ENCODE results near the gene MADD. TPM values are rescaled to one million over a fixed set of nuclear protein-coding genes. Genes with fewer than 3 reads are reported as not detected.

The MADD gene
- total RNA-seq, 3 donors from 2014 or later = 43.3 to 56.5 (median 46.6) TPM

DNA sequence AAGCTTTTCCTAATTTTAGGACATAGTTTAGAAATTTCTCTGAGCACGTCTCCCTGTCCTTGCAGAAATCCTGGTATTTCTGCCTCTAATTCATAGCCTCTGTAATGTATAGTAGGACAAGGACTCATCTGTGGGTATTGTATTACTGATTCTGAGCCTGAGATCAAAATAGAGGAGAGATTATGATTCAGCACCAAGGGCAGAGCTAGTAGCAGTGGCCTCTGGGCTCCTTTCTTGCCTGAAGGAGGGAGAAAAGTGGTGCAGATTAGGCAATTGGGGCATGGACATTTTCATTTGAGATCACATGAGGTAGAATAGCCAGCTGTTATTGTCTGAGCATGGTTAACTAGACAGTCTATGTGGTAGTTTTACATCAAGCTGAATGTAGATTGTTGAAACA, 2.8 kb downstream of the MADD start:
- H3K4me3 ChIP-seq = no peak overlapping the region
- intact Hi-C loops (cut with DNase I; ENCODE audit: low total_unique reads) = no loop called here
- peaks cover 15% of the 10 kb centered on the region for H3K36me3 ChIP-seq
- H3K27me3 ChIP-seq = no peaks in the 10 kb centered on the region
- no peak for TF ChIP-seq POLR2AphosphoS5 (IDR thresholded peaks at IDR 0.05)
- no peaks in the 10 kb centered on the region for H3K9me3 ChIP-seq
- H3K27ac ChIP-seq = no peak overlapping the region
- DNase-seq (ENCODE audit: low spot score in 2 of 2) = no peak
- peaks cover 3 to 14% of the 10 kb centered on the region in 2 donors for H3K4me1 ChIP-seq

DNA sequence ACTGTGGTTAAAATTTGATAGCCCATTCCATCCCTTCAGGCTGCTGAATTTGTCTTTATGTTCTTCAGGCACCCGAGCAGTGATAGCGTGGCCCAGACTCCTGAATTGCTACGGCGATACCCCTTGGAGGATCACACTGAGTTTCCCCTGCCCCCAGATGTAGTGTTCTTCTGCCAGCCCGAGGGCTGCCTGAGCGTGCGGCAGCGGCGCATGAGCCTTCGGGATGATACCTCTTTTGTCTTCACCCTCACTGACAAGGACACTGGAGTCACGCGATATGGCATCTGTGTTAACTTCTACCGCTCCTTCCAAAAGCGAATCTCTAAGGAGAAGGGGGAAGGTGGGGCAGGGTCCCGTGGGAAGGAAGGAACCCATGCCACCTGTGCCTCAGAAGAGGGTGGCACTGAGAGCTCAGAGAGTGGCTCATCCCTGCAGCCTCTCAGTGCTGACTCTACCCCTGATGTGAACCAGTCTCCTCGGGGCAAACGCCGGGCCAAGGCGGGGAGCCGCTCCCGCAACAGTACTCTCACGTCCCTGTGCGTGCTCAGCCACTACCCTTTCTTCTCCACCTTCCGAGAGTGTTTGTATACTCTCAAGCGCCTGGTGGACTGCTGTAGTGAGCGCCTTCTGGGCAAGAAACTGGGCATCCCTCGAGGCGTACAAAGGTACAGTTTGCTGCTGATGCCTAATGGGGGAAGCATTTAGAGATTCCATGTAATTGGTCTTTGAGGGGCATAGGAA, 4.7 kb downstream of the MADD start:
- Histone ChIP-seq H3K36me3 (peaks cover 22% of the 10 kb centered on the region), H3K9me3 (no peaks in the 10 kb centered on the region), H3K27ac (no peak overlapping the region), H3K4me3 (no peak overlapping the region), H3K4me1 (peaks cover 3 to 6% of the 10 kb centered on the region in 2 donors), H3K27me3 (no peaks in the 10 kb centered on the region)
- peak in 1 of 2 donors; percentile 31 for DNase-seq (ENCODE audit: low spot score in 2 of 2)
- intact Hi-C loops (cut with DNase I; ENCODE audit: low total_unique reads) = no loop called here
- TF ChIP-seq, protein P1, sequence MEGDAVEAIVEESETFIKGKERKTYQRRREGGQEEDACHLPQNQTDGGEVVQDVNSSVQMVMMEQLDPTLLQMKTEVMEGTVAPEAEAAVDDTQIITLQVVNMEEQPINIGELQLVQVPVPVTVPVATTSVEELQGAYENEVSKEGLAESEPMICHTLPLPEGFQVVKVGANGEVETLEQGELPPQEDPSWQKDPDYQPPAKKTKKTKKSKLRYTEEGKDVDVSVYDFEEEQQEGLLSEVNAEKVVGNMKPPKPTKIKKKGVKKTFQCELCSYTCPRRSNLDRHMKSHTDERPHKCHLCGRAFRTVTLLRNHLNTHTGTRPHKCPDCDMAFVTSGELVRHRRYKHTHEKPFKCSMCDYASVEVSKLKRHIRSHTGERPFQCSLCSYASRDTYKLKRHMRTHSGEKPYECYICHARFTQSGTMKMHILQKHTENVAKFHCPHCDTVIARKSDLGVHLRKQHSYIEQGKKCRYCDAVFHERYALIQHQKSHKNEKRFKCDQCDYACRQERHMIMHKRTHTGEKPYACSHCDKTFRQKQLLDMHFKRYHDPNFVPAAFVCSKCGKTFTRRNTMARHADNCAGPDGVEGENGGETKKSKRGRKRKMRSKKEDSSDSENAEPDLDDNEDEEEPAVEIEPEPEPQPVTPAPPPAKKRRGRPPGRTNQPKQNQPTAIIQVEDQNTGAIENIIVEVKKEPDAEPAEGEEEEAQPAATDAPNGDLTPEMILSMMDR (IDR thresholded peaks at IDR 0.05) = no peak
- TF ChIP-seq POLR2A (IDR thresholded peaks at IDR 0.05) (no peak), POLR2AphosphoS5 (IDR thresholded peaks at IDR 0.05) (no peak)

DNA sequence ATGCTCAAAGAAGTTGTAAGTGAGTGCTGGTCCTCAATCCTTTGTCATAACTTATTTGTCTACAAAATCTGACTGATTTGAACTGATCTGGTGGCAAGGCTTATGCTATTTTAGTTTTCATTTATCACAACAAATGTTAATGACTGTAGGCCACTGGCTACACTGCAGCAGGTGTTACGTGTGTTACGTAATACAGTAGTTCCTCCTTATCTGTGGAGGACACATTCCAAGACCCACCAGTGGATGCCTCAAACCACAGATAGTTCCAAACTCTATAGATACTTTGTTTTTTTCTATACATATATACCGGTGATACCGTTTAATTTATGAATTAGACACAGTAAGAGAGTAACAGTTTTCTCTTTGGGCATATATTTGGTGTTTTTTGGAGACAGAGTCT, 7.0 kb downstream of the MADD start:
- Histone ChIP-seq H3K27ac (no peak overlapping the region), H3K9me3 (no peaks in the 10 kb centered on the region), H3K36me3 (peaks cover 26% of the 10 kb centered on the region), H3K27me3 (no peaks in the 10 kb centered on the region), H3K4me1 (no peaks in the 10 kb centered on the region), H3K4me3 (no peak overlapping the region)
- TF ChIP-seq POLR2AphosphoS5 (IDR thresholded peaks at IDR 0.05) = no peak
- TF ChIP-seq POLR2A (IDR thresholded peaks at IDR 0.05) = no peak
- TF ChIP-seq, protein P1 (IDR thresholded peaks at IDR 0.05) = no peak
- no peak for DNase-seq (ENCODE audit: low spot score in 2 of 2)
- intact Hi-C loops (cut with DNase I; ENCODE audit: low total_unique reads) = no loop called here

DNA sequence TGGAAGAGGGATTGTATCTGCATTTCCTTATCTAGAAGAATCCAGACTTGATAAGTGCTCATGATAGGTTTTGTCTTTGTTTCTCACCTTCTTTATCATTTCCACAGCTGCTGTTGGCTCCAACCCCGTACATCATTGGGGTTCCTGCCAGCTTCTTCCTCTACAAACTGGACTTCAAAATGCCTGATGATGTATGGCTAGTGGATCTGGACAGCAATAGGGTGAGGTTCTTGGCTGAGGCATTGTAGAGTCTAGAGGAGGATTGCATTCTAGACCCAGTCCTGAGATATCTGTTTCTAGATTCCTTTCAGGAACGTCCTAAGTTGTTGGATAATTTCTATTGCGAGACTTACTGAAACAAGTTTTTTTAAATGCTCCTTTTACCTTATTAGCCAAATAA, 8.1 kb downstream of the MADD start:
- TF ChIP-seq POLR2A (IDR thresholded peaks at IDR 0.05) (no peak), POLR2AphosphoS5 (IDR thresholded peaks at IDR 0.05) (no peak)
- TF ChIP-seq, protein P1 (IDR thresholded peaks at IDR 0.05) = no peak
- Histone ChIP-seq H3K4me1 (no peaks in the 10 kb centered on the region), H3K4me3 (no peak overlapping the region), H3K9me3 (no peaks in the 10 kb centered on the region), H3K27ac (no peak overlapping the region), H3K27me3 (no peaks in the 10 kb centered on the region), H3K36me3 (peaks cover 34% of the 10 kb centered on the region)
- no peak for DNase-seq (ENCODE audit: low spot score in 2 of 2)
- intact Hi-C loops (cut with DNase I; ENCODE audit: low total_unique reads) = no loop called here

DNA sequence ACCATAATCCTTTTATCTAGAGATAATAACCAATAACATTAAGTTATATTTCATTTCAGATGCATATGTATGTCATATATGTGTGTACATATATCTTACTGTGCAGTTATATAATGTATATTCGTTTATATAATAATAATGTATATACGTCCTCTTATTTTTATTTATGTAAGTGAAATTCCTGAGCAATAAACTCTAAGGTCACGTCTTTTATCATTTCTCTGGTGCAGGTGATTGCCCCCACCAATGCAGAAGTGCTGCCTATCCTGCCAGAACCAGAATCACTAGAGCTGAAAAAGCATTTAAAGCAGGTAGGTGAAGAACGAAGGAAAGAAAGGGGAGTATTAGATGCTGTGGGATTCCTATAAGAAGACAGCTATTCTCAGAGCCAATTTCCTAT, 8.8 kb downstream of the MADD start:
- Histone ChIP-seq H3K36me3 (peaks cover 34% of the 10 kb centered on the region), H3K4me1 (no peaks in the 10 kb centered on the region), H3K4me3 (no peak overlapping the region), H3K27me3 (no peaks in the 10 kb centered on the region), H3K27ac (no peak overlapping the region), H3K9me3 (no peaks in the 10 kb centered on the region)
- DNase-seq (ENCODE audit: low spot score in 2 of 2) = no peak
- intact Hi-C loops (cut with DNase I; ENCODE audit: low total_unique reads) = no loop called here
- TF ChIP-seq POLR2A (IDR thresholded peaks at IDR 0.05) = no peak
- no peak for TF ChIP-seq POLR2AphosphoS5 (IDR thresholded peaks at IDR 0.05)
- TF ChIP-seq, protein P1 (IDR thresholded peaks at IDR 0.05) = no peak
